Cerebellar nuclear complex (tissue), 1 donor: ENCODE data around the gene PGM3.

Experiments
- DNase-seq, 2 experiments: peaks; one replicate each; lab custom pipeline; 2025; lab: John Stamatoyannopoulos, UW

Gene PGM3

DNA sequence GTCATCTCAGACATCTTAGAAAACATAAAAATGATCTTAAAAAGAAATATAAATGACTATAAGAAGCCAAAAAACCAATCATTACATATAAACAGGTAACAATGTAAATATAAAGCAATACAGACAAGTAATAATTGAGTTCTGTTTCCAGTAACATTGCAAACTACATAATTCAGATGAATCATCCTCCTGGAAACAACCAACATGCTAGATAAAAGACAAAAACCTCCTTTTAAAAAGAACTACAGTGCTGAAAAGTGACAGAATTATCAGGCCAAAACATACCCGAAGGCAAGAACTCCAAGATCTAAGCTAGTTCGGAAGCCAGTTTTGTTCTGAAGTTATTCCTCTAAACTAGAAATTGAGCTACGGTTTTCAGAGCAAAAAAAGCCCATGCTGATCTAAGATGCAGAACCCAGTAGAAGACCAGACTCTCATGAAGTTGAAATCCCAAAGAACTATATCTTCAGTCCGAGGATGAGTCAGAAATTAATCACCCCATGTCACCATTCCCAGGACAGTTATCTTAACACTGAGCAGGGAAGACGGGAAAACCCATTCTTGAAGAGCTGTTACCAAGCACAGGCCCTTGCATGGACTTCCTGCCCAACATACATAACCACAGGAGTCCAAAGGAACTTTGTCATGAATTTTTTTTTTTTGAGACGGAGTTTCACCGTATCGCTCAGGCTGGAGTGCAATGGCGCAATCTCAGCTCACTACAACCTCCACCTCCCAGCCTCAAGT lies 9.8 kb downstream of the PGM3 start:
- no peak for DNase-seq

DNA sequence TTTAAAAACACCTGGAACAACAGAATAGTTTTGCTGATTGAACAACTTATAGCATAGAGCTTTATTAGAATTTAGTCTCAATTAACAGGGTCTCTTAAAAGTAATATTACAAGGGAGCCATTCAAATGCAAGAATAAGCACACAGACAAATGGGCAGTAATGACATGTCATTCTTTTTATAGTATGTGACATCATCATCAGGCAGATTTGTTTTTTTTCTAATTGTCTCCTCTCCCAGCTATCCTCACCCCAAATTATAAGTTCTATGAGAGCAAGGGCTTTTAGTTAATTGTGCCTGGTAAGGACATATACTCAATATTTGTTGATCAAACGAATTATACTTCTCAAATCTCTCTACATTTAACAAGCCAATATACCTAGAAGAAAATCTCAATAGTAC lies 11.0 kb downstream of the PGM3 start:
- DNase-seq, result no peak

DNA sequence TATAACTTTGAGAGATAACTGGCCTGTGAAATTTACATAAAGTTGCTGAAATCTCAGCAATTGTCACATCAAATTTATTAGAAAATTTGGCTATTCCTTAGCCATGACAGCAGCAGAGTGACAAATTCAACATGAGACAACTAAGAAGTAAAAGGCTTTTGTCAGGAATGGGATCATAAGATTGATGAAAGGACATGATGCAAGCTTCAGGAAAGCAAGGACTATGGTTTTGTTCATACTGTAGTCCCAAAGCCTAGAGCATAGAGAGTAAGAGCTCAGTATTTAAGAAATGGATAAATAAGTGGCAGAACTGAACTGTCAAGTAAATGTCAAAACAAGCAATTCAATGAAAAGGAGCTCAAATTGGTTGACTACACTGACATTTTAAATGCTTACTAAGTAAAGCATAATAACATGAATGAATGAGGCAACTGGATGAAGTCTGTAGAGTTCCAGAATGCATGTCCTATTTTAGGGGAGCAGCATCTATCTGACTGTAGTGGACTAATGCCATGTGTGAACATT lies 12.6 kb downstream of the PGM3 start:
- no peak for DNase-seq

DNA sequence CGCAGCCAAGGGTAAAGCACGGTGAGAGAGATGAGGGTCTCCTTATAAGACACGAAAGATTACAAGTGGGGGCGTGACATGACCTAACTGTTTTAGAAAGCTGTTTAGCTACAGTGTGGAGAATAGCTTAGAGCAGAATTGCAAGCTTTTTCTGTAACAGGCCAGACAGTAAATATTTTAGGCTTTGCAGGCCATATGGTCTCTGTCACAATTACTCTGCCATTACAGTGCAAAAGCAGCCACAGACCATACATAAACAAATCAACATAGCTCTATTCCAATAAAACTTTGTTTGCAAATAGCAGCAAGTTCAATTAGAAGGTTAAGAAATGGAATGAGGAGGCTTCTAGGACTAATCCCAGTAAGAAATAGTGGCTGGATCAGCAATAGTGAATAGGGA lies 16.8 kb downstream of the PGM3 start:
- DNase-seq, result no peak

DNA sequence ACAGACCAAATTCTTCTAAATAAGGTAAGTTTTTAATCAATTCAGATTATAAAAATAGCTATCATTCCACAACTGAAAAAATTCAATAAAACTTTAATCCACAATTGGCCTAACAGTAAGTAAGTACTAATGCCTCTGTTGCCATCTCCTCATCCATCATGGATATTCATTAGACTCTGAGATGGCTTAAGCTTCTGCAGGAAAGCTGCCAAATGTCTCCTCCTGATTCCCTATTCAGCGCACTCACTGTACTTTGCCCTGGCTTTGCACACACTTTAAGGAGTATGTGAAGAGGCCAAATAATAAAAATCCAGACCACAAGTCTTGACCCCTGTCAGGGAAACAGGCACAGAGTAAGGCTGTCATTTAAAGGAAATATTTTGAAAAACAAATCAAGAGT lies 23.6 kb downstream of the PGM3 start:
- DNase-seq, result no peak

DNA sequence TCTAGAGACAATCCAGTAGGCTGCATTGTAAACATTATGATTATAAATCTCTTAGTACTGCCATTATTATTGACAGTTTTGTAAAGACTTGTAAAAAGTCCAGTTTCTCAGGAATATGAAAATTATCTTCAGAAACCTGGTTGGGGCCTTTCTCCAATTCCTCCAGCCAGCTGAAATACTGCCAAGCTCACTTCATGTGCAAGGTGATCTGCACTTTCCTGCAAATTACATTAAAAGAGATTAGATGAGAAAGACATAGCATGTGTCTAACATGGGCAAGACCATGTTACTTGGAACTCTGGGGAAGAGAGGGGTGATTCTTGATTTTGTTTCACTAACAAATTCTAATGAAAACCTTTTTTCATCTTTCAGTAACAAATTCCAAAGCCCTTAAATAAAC lies 24.0 kb downstream of the PGM3 start:
- DNase-seq, result peak in 1 of 2 experiments; percentile 15

DNA sequence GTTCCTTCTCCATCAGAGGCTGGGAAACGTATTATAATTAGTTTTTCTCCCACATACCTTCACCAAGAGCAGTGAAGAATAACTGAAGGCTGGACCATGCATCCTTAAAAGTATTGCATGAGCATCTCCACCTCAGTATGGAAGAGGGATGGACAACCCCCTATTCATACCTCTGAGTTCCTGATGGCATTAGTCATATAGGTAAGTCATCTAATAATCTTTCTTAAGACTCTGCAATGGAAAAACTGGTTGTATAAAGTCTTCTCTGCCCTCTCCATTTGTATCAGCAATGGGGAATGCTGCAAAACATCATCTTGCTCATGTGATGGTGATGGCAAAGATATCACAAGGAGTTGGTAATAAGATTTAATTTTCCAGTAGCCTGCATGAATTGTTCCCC lies 24.5 kb downstream of the PGM3 start:
- DNase-seq, result no peak

DNA sequence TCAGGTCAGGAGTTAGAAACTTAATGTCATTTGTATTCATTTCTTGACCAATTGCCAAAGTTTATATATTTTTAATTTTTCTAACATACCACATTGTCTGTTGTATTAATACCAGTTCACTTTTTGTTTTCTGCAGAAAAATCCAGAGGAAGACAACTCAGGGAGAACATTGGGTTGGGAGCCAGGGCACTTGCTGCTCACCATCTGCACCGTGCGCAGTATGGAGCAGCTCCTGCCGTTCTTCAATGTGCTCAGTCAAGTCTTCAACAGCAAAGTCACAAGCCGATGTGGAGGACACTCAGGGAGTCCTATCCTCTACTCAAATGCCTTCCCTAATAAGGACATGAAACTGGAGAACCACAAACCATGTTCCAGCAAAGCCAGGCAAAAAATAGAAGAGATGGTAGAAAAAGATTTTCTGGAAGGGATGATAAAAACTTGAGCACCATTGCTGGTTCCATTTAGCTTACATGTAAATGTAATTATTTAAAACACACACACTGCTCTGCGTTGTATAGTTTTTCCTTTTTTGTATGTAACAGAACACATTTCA lies 25.3 kb downstream of the PGM3 start:
- DNase-seq, result peak in 1 of 2 experiments; percentile 73

DNA sequence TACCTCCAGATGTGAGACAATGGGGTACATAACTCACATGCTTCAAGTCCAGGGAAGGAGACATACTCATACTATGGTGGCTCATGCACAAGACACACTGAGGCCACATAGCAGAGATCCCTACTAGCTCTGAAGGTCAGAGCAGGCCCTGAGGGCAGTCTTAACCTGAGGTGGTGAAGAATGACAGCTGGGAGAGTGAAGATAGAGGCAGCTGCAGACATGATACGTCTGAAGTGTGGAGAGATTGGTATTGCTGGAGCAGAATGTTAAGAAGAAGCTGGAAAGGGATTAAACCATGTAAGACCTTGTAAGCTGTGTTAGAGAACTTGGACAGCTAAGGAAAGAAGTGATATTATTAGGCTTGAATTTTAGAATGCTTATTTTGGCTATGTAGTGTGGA lies 32.9 kb downstream of the PGM3 start:
- DNase-seq, result no peak

DNA sequence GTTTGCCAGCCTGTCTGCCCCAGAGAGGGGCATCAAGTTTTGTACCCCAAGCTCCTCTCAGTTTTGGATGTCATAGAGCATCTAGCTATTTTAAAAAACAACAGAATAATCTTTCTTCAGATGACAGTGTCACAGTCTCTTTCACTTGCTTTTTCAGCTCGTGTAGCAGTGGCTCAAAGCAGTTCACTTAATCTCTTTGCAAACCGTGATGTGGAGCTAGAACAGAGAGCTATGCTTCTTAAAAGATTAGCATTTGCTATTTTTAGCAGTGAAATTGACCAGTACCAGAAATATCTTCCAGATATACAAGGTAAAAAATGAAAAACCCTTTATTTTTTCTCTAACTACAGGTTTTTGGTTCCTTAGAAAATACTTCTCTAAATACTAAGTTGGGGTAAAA lies 37.3 kb downstream of the PGM3 start:
- no peak for DNase-seq

DNA sequence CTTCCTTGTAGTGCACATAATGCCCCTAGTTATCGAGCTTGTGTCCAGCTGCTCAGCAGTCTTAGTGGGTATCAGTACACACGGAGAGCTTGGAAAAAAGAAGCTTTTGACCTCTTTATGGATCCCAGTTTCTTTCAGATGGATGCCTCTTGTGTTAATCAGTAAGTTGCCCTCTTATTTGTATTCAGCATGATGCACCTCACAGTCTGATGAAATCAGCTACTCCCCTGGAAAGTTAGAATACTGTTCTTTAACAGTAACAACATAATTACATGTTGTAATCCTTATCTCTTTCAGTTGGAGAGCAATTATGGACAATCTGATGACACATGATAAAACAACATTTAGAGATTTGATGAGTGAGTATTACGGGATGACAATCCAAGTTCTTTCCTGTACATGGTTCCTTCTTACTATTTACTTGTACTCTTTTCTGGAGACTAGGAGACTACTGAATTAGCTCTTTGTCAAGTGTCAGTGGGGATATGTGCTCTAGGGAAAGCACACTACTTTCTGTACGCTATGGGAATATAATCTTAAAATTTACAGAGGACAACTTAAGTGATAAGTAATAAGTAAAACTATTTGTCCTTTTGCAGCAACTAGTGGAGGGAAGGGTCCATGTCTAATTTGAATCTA lies 39.1 kb downstream of the PGM3 start:
- no peak for DNase-seq

DNA sequence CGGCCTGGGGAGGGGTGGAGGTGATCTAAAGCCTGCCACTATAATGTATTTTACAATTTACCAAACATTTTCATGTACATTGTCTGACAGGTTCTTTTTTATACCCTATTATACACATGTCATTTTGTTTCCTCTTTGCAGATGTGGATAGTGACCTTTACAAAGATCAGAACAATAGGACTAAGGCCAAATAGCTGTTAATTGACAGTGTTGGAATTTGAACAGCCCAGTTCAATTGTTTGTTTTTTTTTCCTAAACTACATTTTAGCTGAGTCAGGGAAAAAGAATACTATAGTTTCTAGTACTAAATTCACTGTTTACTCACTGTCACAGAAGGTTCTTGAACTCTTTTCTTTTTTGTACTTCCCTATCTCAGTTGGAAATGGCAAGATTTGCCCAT lies 40.2 kb downstream of the PGM3 start:
- DNase-seq, result no peak

DNA sequence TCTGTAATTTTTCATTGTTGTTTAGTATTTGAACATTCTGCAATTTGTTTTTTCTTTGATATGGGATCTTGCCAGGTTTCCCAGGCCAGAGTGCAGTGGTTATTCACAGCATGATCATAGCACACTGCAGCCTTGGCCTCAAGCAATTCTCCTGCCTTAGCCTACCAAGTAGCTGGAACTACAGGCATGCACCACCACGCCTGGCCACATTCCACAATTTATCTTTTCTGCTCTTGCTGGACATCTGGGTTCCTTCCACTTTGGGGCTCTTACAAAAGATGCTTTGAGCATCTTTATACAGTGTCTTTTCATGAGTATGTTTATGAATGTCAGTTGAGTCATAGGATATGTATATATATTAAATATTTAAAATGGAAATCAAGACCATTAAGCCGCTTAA lies 42.0 kb downstream of the PGM3 start:
- no peak for DNase-seq

DNA sequence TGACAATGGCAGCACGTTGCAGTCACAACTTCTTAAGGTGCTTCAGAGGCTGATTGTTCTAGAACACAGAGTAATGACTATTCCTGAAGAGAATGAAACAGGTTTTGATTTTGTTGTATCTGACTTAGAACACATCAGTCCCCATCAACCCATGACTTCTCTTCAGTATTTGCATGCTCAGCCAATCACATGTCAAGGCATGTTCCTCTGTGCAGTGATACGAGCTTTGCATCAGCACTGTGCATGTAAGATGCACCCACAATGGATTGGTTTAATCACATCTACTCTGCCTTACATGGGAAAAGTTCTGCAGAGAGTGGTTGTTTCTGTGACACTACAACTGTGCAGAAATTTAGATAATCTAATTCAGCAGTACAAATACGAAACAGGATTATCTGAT lies 54.3 kb downstream of the PGM3 start:
- no peak for DNase-seq

DNA sequence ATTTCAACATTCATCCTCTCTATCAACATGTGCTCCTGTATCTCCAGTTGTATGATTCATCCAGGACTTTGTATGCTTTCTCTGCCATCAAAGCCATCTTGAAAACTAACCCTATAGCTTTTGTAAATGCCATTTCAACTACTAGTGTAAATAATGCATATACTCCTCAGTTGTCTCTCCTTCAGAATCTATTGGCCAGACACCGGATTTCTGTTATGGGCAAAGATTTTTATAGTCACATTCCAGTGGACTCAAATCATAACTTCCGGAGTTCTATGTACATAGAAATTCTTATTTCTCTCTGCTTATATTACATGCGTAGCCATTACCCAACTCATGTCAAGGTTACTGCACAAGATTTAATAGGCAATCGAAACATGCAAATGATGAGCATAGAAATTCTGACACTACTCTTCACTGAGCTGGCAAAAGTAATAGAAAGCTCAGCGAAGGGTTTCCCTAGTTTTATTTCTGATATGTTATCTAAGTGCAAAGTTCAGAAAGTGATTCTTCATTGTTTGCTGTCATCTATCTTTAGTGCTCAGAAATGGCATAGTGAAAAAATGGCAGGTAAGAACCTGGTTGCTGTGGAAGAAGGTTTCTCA lies 54.8 kb downstream of the PGM3 start:
- no peak for DNase-seq

DNA sequence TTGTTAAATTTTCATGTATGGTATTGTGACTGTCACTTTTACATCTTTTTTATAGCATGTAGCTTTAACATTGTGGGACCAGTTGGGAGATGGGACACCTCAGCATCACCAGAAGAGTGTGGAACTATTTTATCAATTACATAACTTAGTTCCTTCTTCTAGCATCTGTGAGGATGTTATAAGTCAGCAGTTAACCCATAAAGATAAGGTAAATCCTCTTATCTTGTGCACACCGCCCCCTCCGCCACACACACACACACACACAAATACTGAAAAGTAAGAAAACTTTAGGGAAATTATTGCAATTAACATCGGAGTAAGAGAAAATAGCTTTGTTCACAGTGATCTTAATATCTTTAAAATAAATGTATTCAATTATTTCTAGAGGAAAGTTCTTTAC lies 60.9 kb downstream of the PGM3 start:
- DNase-seq, result no peak

DNA sequence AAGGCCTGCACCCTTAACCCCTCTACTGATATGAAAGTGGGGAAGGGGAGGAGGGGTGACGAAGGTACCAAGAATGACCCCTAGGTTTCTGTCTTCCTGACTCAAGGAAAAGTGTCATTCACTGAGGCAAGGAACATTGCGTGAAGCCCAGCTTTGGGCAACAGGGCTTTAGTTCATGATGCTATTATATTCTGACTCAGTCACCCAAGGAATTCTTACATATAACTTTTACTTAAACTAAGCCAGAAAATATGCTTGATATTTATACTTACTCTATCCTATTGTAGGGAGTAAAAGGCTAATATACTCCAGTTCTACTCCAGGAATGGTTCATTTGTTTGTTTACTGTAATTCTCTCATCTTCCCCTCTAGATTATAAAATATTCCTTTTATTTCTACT lies 65.1 kb downstream of the PGM3 start:
- DNase-seq, result no peak

DNA sequence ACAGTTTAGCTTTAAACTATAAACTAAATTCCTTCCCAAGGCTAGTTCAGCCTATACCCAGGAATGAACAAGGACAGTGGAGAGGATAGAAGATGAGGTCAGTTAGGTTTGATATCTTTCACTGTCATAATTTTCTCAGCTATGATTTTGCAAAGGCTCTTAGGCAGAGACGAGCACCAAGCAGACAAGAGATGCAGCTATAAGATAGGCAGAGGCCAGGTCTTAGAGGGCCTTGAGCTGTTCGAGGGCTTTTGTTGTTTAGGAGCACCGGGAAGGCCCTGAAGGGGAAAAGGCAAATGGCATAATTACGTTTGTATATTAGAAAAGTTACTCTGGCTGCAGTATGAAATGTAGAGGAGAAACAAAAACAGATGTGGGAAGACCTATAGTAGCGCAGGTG lies 65.8 kb downstream of the PGM3 start:
- DNase-seq, result no peak

DNA sequence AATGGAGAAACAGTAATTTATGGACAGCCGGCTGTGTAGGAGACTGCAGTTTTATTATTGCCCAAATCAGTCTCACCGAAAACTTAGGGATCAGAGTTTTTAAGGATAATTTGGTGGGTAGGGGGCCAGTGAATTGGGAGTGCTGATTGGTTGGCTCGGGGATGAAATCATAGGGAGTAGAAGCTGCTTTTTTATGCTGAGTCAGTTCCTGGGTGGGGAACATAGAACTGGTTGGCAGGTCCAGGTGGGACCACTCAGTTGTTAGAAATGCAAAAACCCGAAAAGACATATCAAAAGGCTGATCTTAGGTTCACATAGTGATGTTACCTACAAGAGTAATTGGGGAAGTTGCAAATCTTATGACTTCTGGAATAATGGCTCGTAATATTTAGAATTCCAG lies 66.3 kb downstream of the PGM3 start:
- no peak for DNase-seq

DNA sequence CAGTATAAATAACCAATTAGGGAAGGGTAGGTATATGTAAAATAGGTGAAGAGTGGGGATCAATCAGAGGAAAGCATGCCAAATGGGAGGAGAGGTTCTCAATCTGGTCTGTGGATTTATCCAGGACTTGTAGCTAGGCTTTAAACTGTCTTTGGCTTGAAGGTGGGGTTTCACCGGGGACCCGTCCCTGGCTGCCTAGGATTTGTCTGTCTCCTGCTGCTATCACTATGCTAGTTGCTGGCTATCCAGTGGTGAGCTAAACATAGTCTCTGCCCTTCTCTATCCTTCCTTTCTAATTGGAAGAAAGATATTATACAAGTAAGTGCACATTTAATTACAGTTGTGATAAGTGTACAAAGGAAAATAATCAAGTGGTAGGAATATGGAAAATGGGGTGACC lies 66.8 kb downstream of the PGM3 start:
- DNase-seq, result no peak

DNA sequence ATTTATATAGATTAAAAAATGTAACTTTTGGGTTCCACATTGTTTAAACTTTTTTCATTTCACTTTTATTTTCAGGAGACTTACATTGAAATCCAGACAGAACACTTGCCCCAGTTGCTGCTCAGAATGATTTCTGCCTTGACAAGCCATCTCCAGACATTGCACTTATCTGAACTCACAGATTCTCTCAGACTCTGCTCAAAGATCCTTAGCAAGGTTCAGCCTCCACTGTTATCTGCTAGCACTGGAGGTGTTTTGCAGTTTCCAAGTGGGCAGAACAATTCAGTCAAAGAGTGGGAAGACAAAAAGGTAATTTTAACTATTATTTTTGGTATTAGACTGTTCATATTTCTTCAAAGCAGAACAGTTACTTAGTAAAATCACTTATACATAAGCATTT lies 67.6 kb downstream of the PGM3 start:
- DNase-seq, result no peak

DNA sequence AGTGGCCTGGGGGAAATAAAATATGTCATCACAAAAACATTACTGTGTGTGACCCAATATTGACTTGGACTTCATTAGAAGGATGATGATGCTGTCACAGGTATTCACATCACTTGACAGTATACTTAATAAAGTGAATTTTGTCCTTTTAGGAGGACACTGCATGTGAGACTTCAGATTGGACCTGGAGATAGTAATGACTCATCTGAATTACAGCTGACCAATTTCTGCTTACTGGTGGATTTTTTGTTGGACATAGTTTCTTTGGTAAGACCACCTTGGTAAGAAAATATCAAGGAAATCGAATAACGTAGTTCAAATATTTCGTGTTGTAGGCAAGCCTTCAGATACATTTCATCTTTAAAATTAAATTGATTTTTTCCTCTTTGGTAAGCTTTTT lies 68.5 kb downstream of the PGM3 start:
- DNase-seq, result no peak

DNA sequence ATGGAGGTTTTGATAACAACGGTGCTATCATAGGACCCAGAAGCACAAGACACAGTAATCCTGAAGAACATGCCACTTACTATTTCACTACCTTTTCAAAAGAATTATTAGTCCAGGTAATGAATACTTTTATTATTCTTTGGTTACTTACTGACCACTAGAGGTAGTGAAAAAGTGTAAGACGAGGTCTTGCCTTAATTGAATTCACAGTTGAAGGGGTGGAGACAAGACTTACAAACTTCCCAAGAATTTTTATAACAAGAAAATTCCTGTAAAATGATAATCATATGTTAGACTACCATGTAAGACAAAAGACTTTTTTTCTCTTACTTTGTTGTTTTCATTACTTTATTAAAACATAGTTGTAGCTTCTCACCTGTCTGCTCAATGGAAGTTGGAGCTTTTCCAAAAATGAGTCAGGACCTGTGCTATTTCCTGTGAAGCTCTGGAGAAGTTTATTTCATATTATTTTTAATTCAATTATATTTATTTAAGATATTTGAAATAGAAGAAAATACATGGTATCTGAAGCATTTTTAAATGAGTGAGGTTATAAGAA lies 73.2 kb downstream of the PGM3 start:
- DNase-seq, result no peak
